PFSK-1 (cell line): ENCODE results near the gene SYNGR1.

Experiments
- FOXP2 ChIP-seq: optimal IDR thresholded peaks from 2 replicates; pipeline ENCODE3; 2011; ENCODE audit warnings: borderline replicate concordance, control low read depth, inconsistent platforms; ENCODE audit not compliant: insufficient read depth; ENCODE audit errors: extremely low read length, extremely low read depth
- POLR2AphosphoS5 ChIP-seq: IDR thresholded peaks from 2 replicates; pipeline ENCODE4 v1.6.1; 2012; ENCODE audit warnings: low read depth, mild to moderate bottlenecking, control low read depth, low read length, moderate library complexity
- REST ChIP-seq, 2 experiments: IDR thresholded peaks; 2 replicates each; pipeline versions ENCODE4 v1.6.1 to v1.8.0; 2011 to 2012; ENCODE audit warnings: low read depth in 2 of 2, low read length in 2 of 2, control low read depth in 1 of 2, inconsistent platforms in 1 of 2, mild to moderate bottlenecking in 1 of 2, moderate library complexity in 1 of 2; ENCODE audit not compliant: insufficient read depth in 1 of 2
- SIN3A ChIP-seq: IDR thresholded peaks from 2 replicates; pipeline ENCODE4 v1.6.1; 2012; ENCODE audit warnings: mild to moderate bottlenecking, low read length, moderate library complexity, borderline replicate concordance; ENCODE audit not compliant: insufficient read depth
- TAF1 ChIP-seq: IDR thresholded peaks from 2 replicates; pipeline ENCODE4 v1.6.1; 2012; ENCODE audit warnings: low read length, control low read depth, borderline replicate concordance; ENCODE audit not compliant: insufficient read depth

GRCh38 chr22:39426380-39427043 is 76.7 kb downstream of the SYNGR1 start:
- TF ChIP-seq POLR2AphosphoS5 (no peak), REST (IDR thresholded peaks at IDR 0.05; ENCODE audit: insufficient read depth in 1 of 2, low read depth in 2 of 2, low read length in 2 of 2) (no peak), TAF1 (no peak), SIN3A (no peak), FOXP2 (no peak)
